Measurements from ENCODE around the gene KDM5C.

GRCh38 chrX:53195401-53195800 is 29.6 kb downstream of the KDM5C start:
- TF ChIP-seq POLR2A (IDR thresholded peaks at IDR 0.05) (no peak), CTCF (IDR thresholded peaks at IDR 0.05) (no peak)

All from thyroid gland (tissue), 4 donors.